Neural progenitor cell (in vitro differentiated cells): ENCODE data around the gene RBM10. TPM values are rescaled to one million over a fixed set of nuclear protein-coding genes. Genes with fewer than 3 reads are reported as not detected.
A peak's percentile ranks its signal among the peaks of the same experiment; 100 is the strongest.

Source experiments
- DNase-seq: peaks from one replicate; pipeline ENCODE4 v3.0.0-alpha.2; 2016; ENCODE audit warnings: low spot score
- H2AFZ ChIP-seq: fragments of 200-600 bp; sonication (generic); replicated peaks from 2 replicates; pipeline ENCODE4 v1.6.1; 2016; ENCODE audit warnings: antibody characterized with exemption
- H3F3A ChIP-seq: fragments of 200-600 bp; sonication (generic); 2 replicates; pipeline ENCODE4 v1.6.1; 2016; ENCODE audit warnings: antibody characterized with exemption, low read depth
- H3K27ac ChIP-seq: fragments of 200-600 bp; sonication (generic); 2 replicates; pipeline ENCODE4 v1.5.1; 2016; ENCODE audit warnings: mild to moderate bottlenecking
- H3K27me3 ChIP-seq: fragments of 200-600 bp; sonication (generic); 2 replicates; pipeline ENCODE4 v1.6.1; 2016; ENCODE audit warnings: mild to moderate bottlenecking, moderate library complexity
- H3K36me3 ChIP-seq: fragments of 200-600 bp; sonication (generic); 2 replicates; pipeline ENCODE4 v1.5.1; 2016
- H3K4me1 ChIP-seq: fragments of 200-600 bp; sonication (generic); 2 replicates; pipeline ENCODE4 v1.6.1; 2016; ENCODE audit warnings: mixed run types
- H3K4me2 ChIP-seq: fragments of 200-600 bp; sonication (generic); 2 replicates; pipeline ENCODE4 v1.6.1; 2016
- H3K4me3 ChIP-seq: fragments of 200-600 bp; sonication (generic); 2 replicates; pipeline ENCODE4 v1.5.1; 2016
- H3K79me2 ChIP-seq: fragments of 200-600 bp; sonication (generic); 2 replicates; pipeline ENCODE4 v1.6.1; 2016; ENCODE audit warnings: low read depth
- H3K9ac ChIP-seq: fragments of 200-600 bp; sonication (generic); 2 replicates; pipeline ENCODE4 v1.6.1; 2016
- H3K9me3 ChIP-seq: fragments of 200-600 bp; sonication (generic); 2 replicates; pipeline ENCODE4 v1.5.1; 2016; ENCODE audit warnings: low read depth
- H4K20me1 ChIP-seq: fragments of 200-600 bp; sonication (generic); 2 replicates; pipeline ENCODE4 v1.6.1; 2016; ENCODE audit warnings: low read depth
- H3K27ac Mint-ChIP-seq: 3 replicates; pipeline ENCODE4 v1.8.0; 2021; ENCODE audit warnings: mixed read lengths
- H3K27me3 Mint-ChIP-seq: 2 replicates; pipeline ENCODE4 v1.8.0; 2022; ENCODE audit warnings: low read depth, mild to moderate bottlenecking, inconsistent platforms, moderate library complexity, mixed read lengths; ENCODE audit not compliant: insufficient read depth
- H3K36me3 Mint-ChIP-seq: 3 replicates; pipeline ENCODE4 v1.8.0; 2021; ENCODE audit warnings: mixed read lengths
- H3K4me1 Mint-ChIP-seq: 3 replicates; pipeline ENCODE4 v1.8.0; 2021; ENCODE audit warnings: mixed read lengths
- H3K4me3 Mint-ChIP-seq: 3 replicates; pipeline ENCODE4 v1.8.0; 2021; ENCODE audit warnings: mild to moderate bottlenecking, moderate library complexity, mixed read lengths
- H3K9me3 Mint-ChIP-seq: 3 replicates; pipeline ENCODE4 v1.8.0; 2020; ENCODE audit warnings: mixed read lengths
- EZH2 ChIP-seq: fragments of 200-600 bp; sonication (generic); IDR thresholded peaks from 2 replicates; pipeline ENCODE4 v1.6.1; 2017; ENCODE audit warnings: antibody characterized with exemption, mild to moderate bottlenecking, moderate library complexity
- EZH2phosphoT487 ChIP-seq: fragments of 200-600 bp; sonication (generic); IDR thresholded peaks from 2 replicates; pipeline ENCODE4 v1.6.1; 2017; ENCODE audit warnings: antibody characterized with exemption
- total RNA-seq: library from RNA; depleted of rRNA; stranded (reverse); fragments of >200 nt; gene quantifications from 2 replicates; pipeline ENCODE4 v1.2.3, GENCODE V29; 2015; ENCODE audit warnings: low replicate concordance
- TF ChIP-seq, protein P1 (sequence below): fragments of 200-600 bp; sonication (generic); IDR thresholded peaks from 2 replicates; pipeline ENCODE4 v1.5.1; 2017; ENCODE audit warnings: antibody characterized with exemption, mild to moderate bottlenecking

RBM10 gene
- total RNA-seq, 1 donor from 2014 or later, result 26.5 TPM

DNA sequence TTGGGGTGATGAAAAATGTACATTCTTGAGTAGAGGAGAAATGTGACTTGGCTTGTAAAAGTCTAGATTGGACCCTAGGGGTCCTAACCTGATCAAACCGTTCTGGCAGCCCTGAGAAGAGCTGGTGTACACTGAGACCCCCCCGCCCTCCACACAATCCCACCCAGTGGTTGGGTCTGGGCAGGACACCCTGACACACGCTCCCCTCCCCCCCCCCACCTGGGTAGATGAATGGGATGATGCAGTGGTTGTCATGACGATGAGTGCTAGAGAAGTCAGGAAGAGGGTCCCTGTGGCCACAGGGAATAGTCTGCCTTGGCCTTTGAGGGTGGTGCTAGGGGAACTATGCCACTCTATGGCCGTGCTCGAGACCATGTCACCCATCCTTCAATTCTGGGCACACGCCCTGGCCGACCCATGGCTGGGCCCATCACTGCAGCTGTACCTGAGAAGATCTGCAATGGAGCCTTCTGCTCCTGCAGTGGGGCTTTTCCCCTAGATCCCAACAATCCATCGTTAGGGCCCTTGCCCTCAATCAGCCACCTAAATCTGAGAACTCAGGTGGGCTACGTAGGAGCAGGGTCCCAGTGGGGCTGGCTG is 77.8 kb downstream of the RBM10 start:
- peaks cover 11% of the 10 kb centered on the region for H3K27me3 Mint-ChIP-seq
- peak overlapping the region; percentile 53 for H3K4me3 Mint-ChIP-seq
- no peak overlapping the region for H3K27ac Mint-ChIP-seq
- H3K9ac ChIP-seq, result no peak overlapping the region
- no peak overlapping the region for H3K4me2 ChIP-seq
- no peak overlapping the region for H2AFZ ChIP-seq
- peaks cover 54% of the 10 kb centered on the region for H4K20me1 ChIP-seq
- no peaks in the 10 kb centered on the region for H3K9me3 ChIP-seq
- peaks cover 4% of the 10 kb centered on the region for H3F3A ChIP-seq
- no peak overlapping the region for H3K4me3 ChIP-seq
- no peaks in the 10 kb centered on the region for H3K27me3 ChIP-seq
- peaks cover 3% of the 10 kb centered on the region for H3K9me3 Mint-ChIP-seq
- H3K79me2 ChIP-seq, result peaks cover 50% of the 10 kb centered on the region
- peaks cover 8% of the 10 kb centered on the region for H3K4me1 ChIP-seq
- peaks cover 43% of the 10 kb centered on the region for H3K36me3 Mint-ChIP-seq
- H3K4me1 Mint-ChIP-seq, result peaks cover 38% of the 10 kb centered on the region
- TF ChIP-seq EZH2 (no peak), EZH2phosphoT487 (no peak)
- TF ChIP-seq, protein P1, sequence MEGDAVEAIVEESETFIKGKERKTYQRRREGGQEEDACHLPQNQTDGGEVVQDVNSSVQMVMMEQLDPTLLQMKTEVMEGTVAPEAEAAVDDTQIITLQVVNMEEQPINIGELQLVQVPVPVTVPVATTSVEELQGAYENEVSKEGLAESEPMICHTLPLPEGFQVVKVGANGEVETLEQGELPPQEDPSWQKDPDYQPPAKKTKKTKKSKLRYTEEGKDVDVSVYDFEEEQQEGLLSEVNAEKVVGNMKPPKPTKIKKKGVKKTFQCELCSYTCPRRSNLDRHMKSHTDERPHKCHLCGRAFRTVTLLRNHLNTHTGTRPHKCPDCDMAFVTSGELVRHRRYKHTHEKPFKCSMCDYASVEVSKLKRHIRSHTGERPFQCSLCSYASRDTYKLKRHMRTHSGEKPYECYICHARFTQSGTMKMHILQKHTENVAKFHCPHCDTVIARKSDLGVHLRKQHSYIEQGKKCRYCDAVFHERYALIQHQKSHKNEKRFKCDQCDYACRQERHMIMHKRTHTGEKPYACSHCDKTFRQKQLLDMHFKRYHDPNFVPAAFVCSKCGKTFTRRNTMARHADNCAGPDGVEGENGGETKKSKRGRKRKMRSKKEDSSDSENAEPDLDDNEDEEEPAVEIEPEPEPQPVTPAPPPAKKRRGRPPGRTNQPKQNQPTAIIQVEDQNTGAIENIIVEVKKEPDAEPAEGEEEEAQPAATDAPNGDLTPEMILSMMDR, result no peak
- no peak overlapping the region for H3K27ac ChIP-seq
- peak; percentile 55 for DNase-seq
- H3K36me3 ChIP-seq, result peaks cover 8% of the 10 kb centered on the region

DNA sequence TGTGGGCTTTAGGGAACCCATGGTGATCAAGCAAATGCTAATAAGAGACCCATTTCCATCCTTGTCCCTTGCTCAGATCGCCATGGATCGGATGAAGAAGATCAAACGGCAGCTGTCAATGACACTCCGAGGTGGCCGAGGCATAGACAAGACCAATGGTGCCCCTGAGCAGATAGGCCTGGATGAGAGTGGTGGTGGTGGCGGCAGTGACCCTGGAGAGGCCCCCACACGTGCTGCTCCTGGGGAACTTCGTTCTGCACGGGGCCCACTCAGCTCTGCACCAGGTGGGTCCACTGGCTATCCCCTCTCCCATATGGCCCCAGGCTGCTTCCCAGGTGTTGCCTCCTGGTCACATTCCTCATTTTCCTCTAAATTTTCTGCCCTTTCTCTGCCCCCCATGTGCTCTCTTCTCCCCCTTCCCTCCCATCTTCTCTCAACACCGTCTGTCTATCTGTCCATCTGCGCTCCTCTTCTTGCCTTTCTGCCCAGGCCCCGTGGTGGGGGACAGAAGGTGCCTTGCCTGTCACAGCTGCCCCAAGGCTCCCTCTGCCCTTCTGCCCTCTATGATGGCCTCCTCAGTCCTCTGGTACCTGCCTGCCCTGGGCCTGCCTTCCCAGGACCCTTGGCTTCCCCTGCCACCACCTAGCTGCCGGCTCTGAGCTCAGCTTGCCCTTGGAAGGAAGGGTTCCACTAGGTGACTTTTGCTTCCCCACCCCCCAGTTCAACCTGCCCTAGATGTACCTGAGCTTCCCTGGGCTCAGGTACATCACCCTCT is 78.6 kb downstream of the RBM10 start:
- Histone ChIP-seq H4K20me1 (peaks cover 53% of the 10 kb centered on the region), H3F3A (peaks cover 10% of the 10 kb centered on the region), H3K27ac (no peak overlapping the region), H3K9me3 (no peaks in the 10 kb centered on the region), H3K4me2 (no peak overlapping the region), H2AFZ (no peak overlapping the region), H3K4me3 (no peak overlapping the region), H3K27me3 (no peaks in the 10 kb centered on the region), H3K9ac (no peak overlapping the region), H3K79me2 (peaks cover 47% of the 10 kb centered on the region), H3K36me3 (peaks cover 8% of the 10 kb centered on the region), H3K4me1 (peaks cover 8% of the 10 kb centered on the region)
- Mint-ChIP-seq H3K4me3 (no peak overlapping the region), H3K4me1 (peaks cover 37% of the 10 kb centered on the region), H3K36me3 (peaks cover 49% of the 10 kb centered on the region), H3K9me3 (peaks cover 2% of the 10 kb centered on the region), H3K27me3 (peaks cover 9% of the 10 kb centered on the region), H3K27ac (no peak overlapping the region)
- DNase-seq, result no peak
- TF ChIP-seq EZH2phosphoT487, result no peak

DNA sequence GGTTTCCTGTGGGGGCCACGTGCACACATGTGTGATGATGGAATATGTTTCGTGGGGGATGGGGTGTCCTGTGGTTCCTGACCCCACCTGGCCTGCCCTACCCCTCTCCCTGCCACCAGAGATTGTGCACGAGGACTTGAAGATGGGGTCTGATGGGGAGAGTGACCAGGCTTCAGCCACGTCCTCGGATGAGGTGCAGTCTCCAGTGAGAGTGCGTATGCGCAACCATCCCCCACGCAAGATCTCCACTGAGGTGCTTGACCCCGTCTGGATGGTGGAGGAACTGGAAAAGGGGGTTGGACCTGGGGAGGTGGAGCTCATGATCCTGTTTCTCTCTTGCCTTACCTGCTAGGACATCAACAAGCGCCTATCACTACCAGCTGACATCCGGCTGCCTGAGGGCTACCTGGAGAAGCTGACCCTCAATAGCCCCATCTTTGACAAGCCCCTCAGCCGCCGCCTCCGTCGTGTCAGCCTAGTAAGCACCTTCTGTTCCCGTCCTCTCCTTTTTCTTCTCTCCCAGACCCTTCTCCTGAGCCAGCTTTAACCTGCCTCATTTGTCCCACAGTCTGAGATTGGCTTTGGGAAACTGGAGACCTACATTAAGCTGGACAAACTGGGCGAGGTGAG is 79.4 kb downstream of the RBM10 start:
- peaks cover 50% of the 10 kb centered on the region for H3K36me3 Mint-ChIP-seq
- no peak overlapping the region for H3K4me2 ChIP-seq

More for the DNA sequence above, 79.4 kb downstream of the RBM10 start:
- Histone ChIP-seq H3K27me3 (no peaks in the 10 kb centered on the region), H3K4me1 (peaks cover 8% of the 10 kb centered on the region), H3F3A (peaks cover 10% of the 10 kb centered on the region), H3K79me2 (peaks cover 40% of the 10 kb centered on the region), H4K20me1 (peaks cover 46% of the 10 kb centered on the region), H3K9ac (no peak overlapping the region), H3K4me3 (no peak overlapping the region), H3K9me3 (no peaks in the 10 kb centered on the region), H3K36me3 (peaks cover 8% of the 10 kb centered on the region), H3K27ac (no peak overlapping the region), H2AFZ (no peak overlapping the region)
- no peak for DNase-seq
- TF ChIP-seq, protein P1, result no peak
- TF ChIP-seq EZH2, result no peak
- no peak for TF ChIP-seq EZH2phosphoT487
- H3K4me1 Mint-ChIP-seq, result peaks cover 34% of the 10 kb centered on the region
- no peaks in the 10 kb centered on the region for H3K9me3 Mint-ChIP-seq
- no peak overlapping the region for H3K4me3 Mint-ChIP-seq
- no peak overlapping the region for H3K27ac Mint-ChIP-seq
- H3K27me3 Mint-ChIP-seq, result peaks cover 9% of the 10 kb centered on the region
